Aorta (tissue), 5 donors: ENCODE data around the gene MT1X. TPM values are rescaled to one million over a fixed set of nuclear protein-coding genes. Genes with fewer than 3 reads are reported as not detected.

Source experiments
- ATAC-seq: fragments of 200-7000 bp; cut with Tn5 transposase; one replicate; pipeline ENCODE4 v1.9.1; 2022; ENCODE audit warnings: moderate library complexity; ENCODE audit not compliant: low FRiP score
- DNase-seq, 2 donors: peaks; one replicate each; pipeline ENCODE4 v3.0.0-alpha.2; 2020
- H3K27ac ChIP-seq, 2 donors: one replicate each; pipeline ENCODE4 v1.5.1; 2013; ENCODE audit warnings: low read length in 2 of 2, mild to moderate bottlenecking in 2 of 2, moderate library complexity in 2 of 2, control low read depth in 1 of 2, inconsistent platforms in 1 of 2, low read depth in 1 of 2
- H3K27me3 ChIP-seq, 2 donors: one replicate each; pipeline ENCODE4 v1.6.1; 2013; ENCODE audit warnings: control low read depth in 1 of 2, low read length in 1 of 2, mild to moderate bottlenecking in 1 of 2, moderate library complexity in 1 of 2; ENCODE audit not compliant: insufficient read depth in 2 of 2, control insufficient read depth in 1 of 2
- H3K36me3 ChIP-seq, 2 donors: one replicate each; pipeline ENCODE4 v1.6.1; 2013; ENCODE audit warnings: control low read depth in 1 of 2, low read length in 1 of 2, mild to moderate bottlenecking in 1 of 2; ENCODE audit not compliant: insufficient read depth in 2 of 2, control insufficient read depth in 1 of 2
- H3K4me1 ChIP-seq, 2 donors: one replicate each; pipeline ENCODE4 v1.6.1; 2013; ENCODE audit warnings: low read length in 2 of 2, control low read depth in 1 of 2, mild to moderate bottlenecking in 1 of 2, moderate library complexity in 1 of 2; ENCODE audit not compliant: insufficient read depth in 2 of 2, control insufficient read depth in 1 of 2
- H3K4me3 ChIP-seq, 2 donors: one replicate each; pipeline ENCODE4 v1.5.1; 2013; ENCODE audit warnings: low read length in 2 of 2, control low read depth in 1 of 2, mild to moderate bottlenecking in 1 of 2
- H3K9me3 ChIP-seq: one replicate; pipeline ENCODE4 v1.6.1; 2013; ENCODE audit warnings: mild to moderate bottlenecking, low read length; ENCODE audit not compliant: control insufficient read depth
- WGBS, 2 donors: extraction: QIAGEN DNeasy Blood & Tissue Kit; methylation state at CpG; one replicate each; pipeline ENCODE4 v1.1.7; 2013; 5-methylcytosine and 5-hydroxymethylcytosine counted together
- intact Hi-C, 2 donors: fragments of 100-400 bp; cut with DNase I; formaldehyde crosslinking; loops; one replicate each; pipeline versions ENCODE4 v1.14.2 to v1.15.0; 2022
- polyA plus RNA-seq, 2 donors: library from polyadenylated mRNA; stranded (reverse); fragments of 200-250 nt; gene quantifications; one replicate each; pipeline ENCODE4 v1.2.3, GENCODE V29; 2013
- total RNA-seq, 2 donors: library from RNA; stranded (reverse); fragmentation: NEBNext Ultra II Directional; extraction: Animal tissue kit (Norgen Biotek cat#: 25700); gene quantifications; one replicate each; pipeline ENCODE4 v1.2.1, GENCODE V29; 2021
- donor health status: healthy with polysubstance abuse.
- donor health status: Bipolar disorder and iron deficiency.
- donor health status: DM: no; HTN: no; CAD: no.
- donor health status: DM: no; HTN: no; CAD: no.
- donor health status: DM: yes; HTN: yes; CAD: no.

MT1X gene
- total and polyA plus RNA-seq, 4 donors: 62.0 to 1,132 (median 418) TPM

DNA sequence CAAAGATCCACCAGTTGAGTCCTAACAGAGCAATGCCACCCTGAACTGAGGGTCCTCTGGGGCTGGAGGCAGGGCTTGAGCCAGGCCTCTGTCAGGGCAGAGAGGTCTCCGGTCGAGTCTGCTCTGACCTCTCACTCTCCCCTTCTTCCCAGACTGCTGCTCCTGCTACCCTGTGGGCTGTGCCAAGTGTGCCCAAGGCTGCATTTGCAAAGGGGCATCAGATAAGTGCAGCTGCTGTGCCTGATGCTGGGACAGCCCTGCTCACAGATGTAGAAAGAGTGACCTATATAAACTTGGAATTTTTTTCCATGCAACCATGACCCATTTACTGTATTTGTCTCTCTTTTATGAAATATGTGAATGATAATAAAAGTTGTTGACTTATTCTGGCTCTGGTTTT lies 33.0 kb upstream of the MT1X start:
- H3K9me3 ChIP-seq: no peaks in the 10 kb centered on the region
- H3K27me3 ChIP-seq: no peaks in the 10 kb centered on the region
- H3K27ac ChIP-seq: no peak overlapping the region
- H3K36me3 ChIP-seq: no peaks in the 10 kb centered on the region
- no peak for ATAC-seq
- no peak for DNase-seq
- intact Hi-C loops: no loop called here
- 94 to 97% methylated on average over 2 of the region's 2 CpGs for WGBS, 2 donors
- H3K4me3 ChIP-seq: no peak overlapping the region
- no peaks in the 10 kb centered on the region for H3K4me1 ChIP-seq

- ATAC-seq (no peak), DNase-seq (no peak)
- 88% methylated on average over 3 of the region's 3 CpGs for WGBS, 2 donors
- Histone ChIP-seq H3K36me3 (no peaks in the 10 kb centered on the region), H3K9me3 (no peaks in the 10 kb centered on the region), H3K27ac (no peak overlapping the region), H3K27me3 (no peaks in the 10 kb centered on the region), H3K4me3 (no peak overlapping the region), H3K4me1 (no peaks in the 10 kb centered on the region)
- intact Hi-C loops: no loop called here
These were observed 32.5 kb upstream of the MT1X start for GRCh38 chr16:56649820-56650219.

- no peaks in the 10 kb centered on the region for H3K36me3 ChIP-seq
- intact Hi-C loops: no loop called here
- no peak within 1 kb of the TSS for H3K27ac ChIP-seq
- no peaks in the 10 kb centered on the region for H3K9me3 ChIP-seq
- no peaks in the 10 kb centered on the region for H3K27me3 ChIP-seq
- WGBS, 2 donors: 74% methylated on average over 7 of the region's 7 CpGs
- no peaks in the 10 kb centered on the region for H3K4me1 ChIP-seq
- ATAC-seq (peak; percentile 49), DNase-seq (no peak)
- no peak within 1 kb of the TSS for H3K4me3 ChIP-seq
These were observed 30.7 kb upstream of the MT1X start, which contains the start of gene MT1B for GRCh38 chr16:56651586-56651985. Gene MT1B, plus strand, starts transcription at chr16:56651886. Its CDS starts 68 bp downstream, at chr16:56651954.

GRCh38 chr16:56652600-56652999 lies 29.7 kb upstream of the MT1X start:
- Histone ChIP-seq H3K27ac (no peak overlapping the region), H3K9me3 (no peaks in the 10 kb centered on the region), H3K4me3 (no peak overlapping the region), H3K36me3 (no peaks in the 10 kb centered on the region), H3K4me1 (no peaks in the 10 kb centered on the region), H3K27me3 (no peaks in the 10 kb centered on the region)
- no peak for DNase-seq
- no peak for ATAC-seq
- 36 to 59% methylated on average over 1 of the region's 1 CpG for WGBS, 2 donors
- intact Hi-C loops: no loop called here

DNA sequence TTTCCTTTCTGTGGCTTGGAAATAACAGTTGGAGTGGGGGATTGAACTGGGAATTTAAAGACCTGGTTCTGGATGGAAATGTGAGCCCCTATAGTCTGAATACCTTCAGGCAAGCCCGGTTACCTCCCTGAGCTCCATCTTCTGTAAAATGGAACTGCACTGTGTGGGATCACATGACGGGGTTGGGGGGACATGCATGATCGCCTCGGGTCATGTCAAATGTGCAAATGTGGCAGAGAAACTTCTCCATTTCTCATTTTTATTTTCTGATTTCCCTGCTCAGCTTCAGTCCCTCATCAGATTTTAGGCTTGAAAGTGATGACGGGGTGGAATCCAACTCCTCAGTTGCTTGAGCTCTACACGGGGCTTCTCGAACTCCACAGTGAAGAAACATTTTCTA lies 29.1 kb upstream of the MT1X start:
- no peak overlapping the region for H3K4me3 ChIP-seq
- DNase-seq: no peak
- H3K27ac ChIP-seq: no peak overlapping the region
- no peaks in the 10 kb centered on the region for H3K9me3 ChIP-seq
- no peak for ATAC-seq
- no peaks in the 10 kb centered on the region for H3K4me1 ChIP-seq
- H3K27me3 ChIP-seq: no peaks in the 10 kb centered on the region
- no peaks in the 10 kb centered on the region for H3K36me3 ChIP-seq
- intact Hi-C loops: no loop called here
- 81 to 88% methylated on average over 7 of the region's 7 CpGs for WGBS, 2 donors

DNA sequence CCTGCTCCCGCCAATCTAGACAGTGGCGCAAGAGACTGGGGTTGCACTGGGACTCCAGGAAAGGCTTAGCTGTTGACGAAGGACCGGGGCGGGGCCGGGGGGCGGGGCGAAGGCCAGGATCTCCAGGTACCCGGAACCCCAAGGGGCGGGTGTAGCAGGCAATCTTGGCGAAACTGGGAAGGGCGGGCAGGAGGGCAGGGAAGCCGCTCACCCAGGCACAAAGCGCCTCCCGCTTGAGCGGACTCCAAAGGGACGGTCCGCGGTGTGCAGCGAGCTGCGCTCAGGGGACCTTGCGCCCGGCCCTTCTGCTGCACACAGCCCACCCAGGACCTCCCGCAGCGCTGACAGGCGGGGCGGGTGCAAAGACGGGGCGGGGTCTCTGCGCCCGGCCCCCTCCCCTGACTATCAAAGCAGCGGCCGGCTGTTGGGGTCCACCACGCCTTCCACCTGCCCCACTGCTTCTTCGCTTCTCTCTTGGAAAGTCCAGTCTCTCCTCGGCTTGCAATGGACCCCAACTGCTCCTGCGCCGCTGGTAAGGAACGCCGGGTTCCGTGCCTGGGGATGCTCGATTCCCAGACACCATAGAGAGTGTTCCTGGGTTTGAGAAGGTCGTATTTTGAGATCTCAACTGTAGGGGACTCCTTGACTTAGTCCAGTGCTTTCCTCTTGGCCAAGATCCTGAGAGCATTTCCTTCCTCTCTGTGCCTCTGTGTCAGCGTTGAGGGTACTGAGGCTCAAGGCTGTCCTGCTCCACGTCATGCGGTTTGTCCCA lies 24.5 kb upstream of the MT1X start, which contains the start of gene MT1F:
TSS of gene MT1F (plus strand) at position 405 of the 772 bp plus-strand sequence. CDS start at position 505, 100 bp downstream.
- Histone ChIP-seq H3K27ac (no peak within 1 kb of the TSS), H3K36me3 (no peaks in the 10 kb centered on the region), H3K9me3 (no peaks in the 10 kb centered on the region), H3K4me3 (peak within 1 kb of the TSS; percentile 27 to 29), H3K27me3 (no peaks in the 10 kb centered on the region), H3K4me1 (no peaks in the 10 kb centered on the region)
- DNase-seq: peak; percentile 85 to 89
- peak; percentile 86 for ATAC-seq
- 1 to 2% methylated on average over 44 to 46 of the region's 46 CpGs for WGBS, 2 donors
- intact Hi-C loops: no loop called here

DNA sequence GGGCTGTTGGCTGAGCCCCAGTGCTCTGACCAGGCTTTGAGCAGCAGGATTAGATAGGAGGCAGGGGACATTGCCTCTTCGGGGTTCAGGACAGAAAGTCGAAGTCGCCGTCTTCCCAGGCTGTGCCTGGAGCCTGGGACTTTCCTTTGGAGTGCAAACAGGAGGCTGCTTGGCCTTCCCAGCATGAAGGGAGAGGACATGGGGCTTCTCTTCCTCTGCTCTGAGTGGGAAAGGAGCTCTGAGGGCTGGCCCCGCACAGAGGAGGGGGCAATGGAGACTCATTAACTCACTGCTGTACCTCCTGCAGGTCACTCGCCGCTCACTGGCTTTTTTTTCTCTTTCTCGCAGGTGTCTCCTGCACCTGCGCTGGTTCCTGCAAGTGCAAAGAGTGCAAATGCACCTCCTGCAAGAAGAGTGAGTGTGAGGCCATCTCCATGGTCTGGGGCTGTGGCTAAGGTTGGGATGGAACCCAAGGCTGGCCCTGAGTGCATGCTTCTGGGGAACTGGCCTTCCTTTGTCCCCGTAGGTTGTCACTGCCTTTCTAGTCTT lies 23.9 kb upstream of the MT1X start:
- H3K27me3 ChIP-seq: no peaks in the 10 kb centered on the region
- intact Hi-C loops: no loop called here
- H3K36me3 ChIP-seq: no peaks in the 10 kb centered on the region
- ATAC-seq (no peak), DNase-seq (peak in 1 of 2 donors; percentile 84)
- H3K9me3 ChIP-seq: no peaks in the 10 kb centered on the region
- H3K27ac ChIP-seq: no peak overlapping the region
- H3K4me1 ChIP-seq: no peaks in the 10 kb centered on the region
- WGBS, 2 donors: 43 to 45% methylated on average over 10 of the region's 10 CpGs
- H3K4me3 ChIP-seq: no peak overlapping the region

DNA sequence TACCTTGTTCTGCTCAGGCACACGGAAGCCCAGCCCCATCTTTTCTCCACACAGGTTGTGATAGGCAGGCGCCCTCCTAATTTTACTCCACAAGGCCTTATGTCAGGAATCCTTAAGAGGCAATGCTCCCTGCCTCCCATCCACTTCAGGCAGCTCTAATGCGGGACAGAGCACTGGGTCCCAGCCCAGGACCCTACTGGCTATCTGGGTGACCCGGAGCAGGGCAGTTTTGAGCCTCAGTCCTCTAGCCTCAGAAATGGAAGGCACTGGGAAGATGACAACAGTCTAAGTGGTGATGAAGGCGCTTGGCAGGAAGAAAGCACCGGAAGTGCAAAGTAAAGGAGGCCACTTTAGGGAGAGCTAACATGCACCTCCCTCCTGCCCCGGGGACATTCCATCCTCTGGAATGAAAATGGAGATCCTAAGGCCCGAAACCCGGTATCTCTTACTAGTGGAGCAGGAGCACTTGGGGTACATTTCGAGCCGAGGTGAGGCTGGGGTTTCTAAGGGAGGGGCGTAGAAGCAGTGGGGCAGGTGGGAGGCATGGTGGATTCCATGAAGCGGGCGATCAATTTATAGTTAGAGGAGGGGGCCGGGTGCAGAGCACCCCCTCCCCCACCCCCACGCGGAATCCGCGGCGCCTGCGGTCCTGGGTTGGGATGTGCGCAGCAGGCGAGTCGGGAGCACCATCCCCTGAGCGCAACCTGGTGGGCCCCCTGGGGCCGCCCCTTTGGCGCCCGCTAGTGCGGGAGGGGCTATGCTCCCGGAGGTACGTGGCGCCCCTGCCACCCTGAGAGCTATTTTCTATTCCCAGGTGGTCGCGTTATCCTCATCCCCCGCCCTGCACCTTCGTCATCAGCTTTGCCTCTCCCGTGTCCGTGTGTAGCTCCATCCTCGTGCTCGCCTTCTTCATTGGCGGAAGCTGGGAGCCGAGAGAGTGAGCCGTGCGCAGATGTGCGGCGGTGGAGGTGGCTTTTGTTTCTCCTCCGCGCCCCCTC lies 19.6 kb upstream of the MT1X start:
- Histone ChIP-seq H3K27ac (no peak overlapping the region), H3K27me3 (no peaks in the 10 kb centered on the region), H3K4me1 (no peaks in the 10 kb centered on the region), H3K4me3 (no peak overlapping the region), H3K36me3 (no peaks in the 10 kb centered on the region), H3K9me3 (no peaks in the 10 kb centered on the region)
- intact Hi-C loops: no loop called here
- WGBS, 2 donors: 17 to 18% methylated on average over 36 to 48 of the region's 48 CpGs
- no peak for ATAC-seq
- DNase-seq: no peak
